Endothelial cell of umbilical vein (primary cell): ENCODE data around the gene LRRC56. TPM values are rescaled to one million over a fixed set of nuclear protein-coding genes. Genes with fewer than 3 reads are reported as not detected.

ENCODE experiments used
- BruUV-seq: library from RNA; stranded (reverse); fragments of 400-500 nt; replicated peaks from 2 replicates; lab custom pipeline; 2021; lab: Mats Ljungman, UMichigan
- CTCF ChIA-PET: fragments of 300-600, 350-600 bp; sonication (Branson Sonifier 250); formaldehyde crosslinking; loops from one replicate; lab custom pipeline; 2021; ENCODE audit warnings: antibody characterized with exemption, inconsistent platforms; lab: Charles Lee
- POLR2A ChIA-PET: fragments of 300-600, 350-600 bp; sonication (Branson Sonifier 250); formaldehyde crosslinking; loops from one replicate; lab custom pipeline; 2021; ENCODE audit warnings: antibody characterized with exemption, inconsistent platforms; lab: Charles Lee
- DNase-seq: peaks from one replicate; pipeline ENCODE4 v3.0.0-alpha.2; 2011; ENCODE audit warnings: low read depth, low spot score
- FAIRE-seq: peaks from 2 replicates; lab custom pipeline; 2011; peaks lifted over from hg19 to GRCh38; lab: Jason Lieb, UNC
- H2AFZ ChIP-seq: 2 replicates; pipeline ENCODE4 v1.6.0; 2012; ENCODE audit warnings: low read depth, low read length, control low read depth, inconsistent platforms
- H3K27ac ChIP-seq: 2 replicates; pipeline ENCODE4 v1.5.1; 2011; ENCODE audit warnings: low read depth, mild to moderate bottlenecking, control low read depth, low read length, moderate library complexity; ENCODE audit not compliant: insufficient read depth
- H3K27me3 ChIP-seq, 2 experiments: 2 replicates each; pipeline versions ENCODE4 v1.6.0 to v1.6.1; 2011; ENCODE audit warnings: low read length in 2 of 2, mixed read lengths in 1 of 2; ENCODE audit not compliant: control insufficient read depth in 2 of 2, insufficient read depth in 2 of 2
- H3K36me3 ChIP-seq, 2 experiments: 2 replicates in 1 of 2; 3 replicates in 1 of 2; pipeline ENCODE4 v1.5.1; 2011; ENCODE audit warnings: low read length in 2 of 2, mild to moderate bottlenecking in 1 of 2, moderate library complexity in 1 of 2; ENCODE audit not compliant: control insufficient read depth in 2 of 2, insufficient read depth in 2 of 2; ENCODE audit errors: extremely low read depth in 1 of 2
- H3K4me1 ChIP-seq: 3 replicates; pipeline ENCODE4 v1.5.1; 2011; ENCODE audit warnings: mild to moderate bottlenecking, low read length; ENCODE audit not compliant: control insufficient read depth, insufficient read depth; ENCODE audit errors: extremely low read depth
- H3K4me2 ChIP-seq: 2 replicates; pipeline ENCODE4 v1.6.1; 2011; ENCODE audit warnings: low read length, control low read depth, mixed read lengths; ENCODE audit not compliant: insufficient read depth
- H3K4me3 ChIP-seq, 3 experiments: fragments of 200-600 bp in 1 of 3; sonication (generic), shearing (Covaris generic) in 1 of 3; replicated peaks in 1 of 3; 2 replicates each; pipeline ENCODE4 v1.5.1; 2011 to 2016; ENCODE audit warnings: control low read depth in 3 of 3, low read length in 3 of 3, mild to moderate bottlenecking in 2 of 3, inconsistent platforms in 1 of 3, low read depth in 1 of 3, moderate library complexity in 1 of 3; ENCODE audit not compliant: insufficient read depth in 1 of 3
- H3K79me2 ChIP-seq: 2 replicates; pipeline ENCODE4 v1.6.0; 2012; ENCODE audit warnings: low read length, inconsistent platforms; ENCODE audit not compliant: control insufficient read depth, insufficient read depth
- H3K9ac ChIP-seq: replicated peaks from 2 replicates; pipeline ENCODE3; 2011; ENCODE audit warnings: low read length, control low read depth; ENCODE audit not compliant: insufficient read depth; ENCODE audit errors: extremely low read depth
- H3K9me1 ChIP-seq: replicated peaks from 3 replicates; pipeline ENCODE4 v1.6.0; 2011; ENCODE audit warnings: mild to moderate bottlenecking, low read length; ENCODE audit not compliant: control insufficient read depth, insufficient read depth; ENCODE audit errors: extremely low read depth
- H3K9me3 ChIP-seq: replicated peaks from 2 replicates; pipeline ENCODE4 v1.5.1; 2012; ENCODE audit warnings: low read length, inconsistent platforms; ENCODE audit not compliant: control insufficient read depth, insufficient read depth
- H4K20me1 ChIP-seq: replicated peaks from 2 replicates; pipeline ENCODE3; 2011; ENCODE audit warnings: mild to moderate bottlenecking, low read length; ENCODE audit not compliant: control insufficient read depth, insufficient read depth; ENCODE audit errors: extremely low read depth
- CTCF ChIP-seq, 2 donors: IDR thresholded peaks; 1 replicate in 1 of 2; 2 replicates in 1 of 2; pipeline ENCODE4 v1.5.1; 2011; ENCODE audit warnings: low read length in 2 of 2, mild to moderate bottlenecking in 2 of 2, moderate library complexity in 2 of 2, control low read depth in 1 of 2, inconsistent platforms in 1 of 2, low read depth in 1 of 2; ENCODE audit not compliant: insufficient read depth in 1 of 2; ENCODE audit errors: extremely low read depth in 1 of 2
- EZH2 ChIP-seq: IDR thresholded peaks from 2 replicates; pipeline ENCODE4 v1.6.1; 2012; ENCODE audit warnings: borderline replicate concordance, low read depth, mild to moderate bottlenecking, moderate library complexity, low read length, inconsistent platforms; ENCODE audit not compliant: severe bottlenecking
- FOS ChIP-seq: IDR thresholded peaks from 2 replicates; pipeline ENCODE4 v1.6.1; 2011; ENCODE audit warnings: mild to moderate bottlenecking, low read length, moderate library complexity, borderline replicate concordance; ENCODE audit not compliant: insufficient read depth
- GATA2 ChIP-seq: IDR thresholded peaks from 2 replicates; pipeline ENCODE4 v1.7.0; 2011; ENCODE audit warnings: low read depth, mild to moderate bottlenecking, moderate library complexity, mixed read lengths, low read length; ENCODE audit not compliant: insufficient read length, insufficient read depth
- JUN ChIP-seq: IDR thresholded peaks from 2 replicates; pipeline ENCODE4 v1.6.1; 2011; ENCODE audit warnings: borderline replicate concordance, low read depth; ENCODE audit not compliant: insufficient read length, insufficient read depth
- MYC ChIP-seq: IDR thresholded peaks from one replicate; pipeline ENCODE4 v1.6.1; 2011; ENCODE audit warnings: mild to moderate bottlenecking, low read depth, low read length
- POLR2A ChIP-seq: IDR thresholded peaks from 2 replicates; pipeline ENCODE4 v1.6.1; 2012; ENCODE audit warnings: low read depth, mild to moderate bottlenecking, control low read depth, low read length
- POLR2AphosphoS5 ChIP-seq: IDR thresholded peaks from 2 replicates; pipeline ENCODE4 v1.6.1; 2012; ENCODE audit warnings: low read depth, mild to moderate bottlenecking, control low read depth, low read length, moderate library complexity; ENCODE audit not compliant: insufficient read depth
- dilution Hi-C: fragments of 300-500 bp; cut with MboI; formaldehyde crosslinking; loops from one replicate; pipeline ENCODE4 v1.15.0; 2019; ENCODE audit warnings: low sequenced_read_pairs; ENCODE audit not compliant: extremely low pct_ligation_motif_present
- intact Hi-C: fragments of 100-400 bp; cut with micrococcal nuclease; formaldehyde crosslinking; loops from one replicate; pipeline ENCODE4 v1.10.0; 2022
- polyA plus RNA-seq, 4 experiments: library from polyadenylated mRNA; depleted of rRNA in 3 of 4; stranded (reverse) in 3 of 4; unstranded in 1 of 4; fragments of >200 nt; gene quantifications; 2 replicates each; pipeline versions ENCODE4 v1.2.1 to v1.2.3, GENCODE V29; 2011 to 2012; ENCODE audit warnings: missing spikeins in 1 of 4
- total RNA-seq: library from RNA; stranded (reverse); gene quantifications from 2 replicates; pipeline ENCODE4 v1.2.3, GENCODE V29; 2021
- TF ChIP-seq, protein P1 (sequence below): IDR thresholded peaks from 2 replicates; pipeline ENCODE4 v1.6.1; 2011; ENCODE audit not compliant: insufficient read depth, insufficient read length

The LRRC56 gene
- total and polyA plus RNA-seq, 2 donors (not counting 3 experiments of a cell fraction or from before 2014, with no cell fraction given): 0.47 to 0.55 TPM

DNA sequence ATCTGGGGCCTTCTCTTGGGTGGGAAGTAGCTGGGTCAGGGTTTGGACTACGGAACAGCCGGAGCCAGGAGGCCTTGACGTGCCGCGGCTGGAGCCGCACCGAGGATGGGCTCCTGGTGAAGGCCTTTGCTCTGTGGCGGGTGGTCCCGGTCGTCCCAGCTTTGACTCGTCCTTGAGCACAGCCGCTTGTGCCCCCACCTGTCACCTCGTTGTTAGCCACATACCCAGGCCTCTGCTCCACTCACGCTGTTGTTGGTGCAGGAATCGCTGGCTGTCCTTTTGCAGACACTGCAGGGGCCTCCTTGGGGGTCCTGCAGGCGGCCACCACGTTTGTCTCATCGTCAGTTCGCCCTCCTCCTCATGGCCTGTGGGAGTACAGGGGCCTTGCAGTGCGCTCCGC lies 56.0 kb downstream of the LRRC56 start:
- no peaks in the 10 kb centered on the region for H3K9me1 ChIP-seq
- TF ChIP-seq JUN (no peak), CTCF (IDR thresholded peaks at IDR 0.05; ENCODE audit: extremely low read depth in 1 of 2, insufficient read depth in 1 of 2, low read depth in 1 of 2, low read length in 2 of 2) (no peak), MYC (no peak), EZH2 (no peak), FOS (no peak), POLR2A (no peak), POLR2AphosphoS5 (no peak), GATA2 (no peak)
- TF ChIP-seq, protein P1, sequence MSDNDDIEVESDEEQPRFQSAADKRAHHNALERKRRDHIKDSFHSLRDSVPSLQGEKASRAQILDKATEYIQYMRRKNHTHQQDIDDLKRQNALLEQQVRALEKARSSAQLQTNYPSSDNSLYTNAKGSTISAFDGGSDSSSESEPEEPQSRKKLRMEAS: no peak
- H3K9me3 ChIP-seq: no peaks in the 10 kb centered on the region
- no peaks in the 10 kb centered on the region for H4K20me1 ChIP-seq
- DNase-seq: no peak
- no peaks in the 10 kb centered on the region for H3K27me3 ChIP-seq
- ChIA-PET CTCF (no interaction called here), POLR2A (no interaction called here)
- H3K27ac ChIP-seq: no peak overlapping the region
- H3K36me3 ChIP-seq: peaks cover 24 to 48% of the 10 kb centered on the region in 2 experiments
- H3K4me3 ChIP-seq: no peak overlapping the region
- dilution Hi-C loops (no loop called here), intact Hi-C loops (no loop called here)
- H3K4me2 ChIP-seq: no peak overlapping the region
- no peak overlapping the region for H3K9ac ChIP-seq
- no peaks in the 10 kb centered on the region for H3K4me1 ChIP-seq
- no peak overlapping the region for H2AFZ ChIP-seq
- no TSS peak for BruUV-seq
- H3K79me2 ChIP-seq: peaks cover 7% of the 10 kb centered on the region
- no peak for FAIRE-seq
